ENCODE results near the gene PBRM1.
"Not testable (repeated sequence)": the region's sequence is repeated elsewhere in the genome, so short reads cannot be mapped to it uniquely, and the experiment has no call there.

The PBRM1 gene

GRCh38 chr3:52685709-52686691 is at the start of gene PBRM1, which contains the start of gene GNL3:
TSS of gene PBRM1 (minus strand) at chr3:52685913.
TSS of gene GNL3 (plus strand) at chr3:52686032. CDS start at chr3:52686093, 61 bp downstream.
- peak; percentile 95 for DNase-seq (ENCODE audit: low spot score)

GRCh38 chr3:52733256-52733891 is 47.7 kb upstream of the PBRM1 start:
- no peak for DNase-seq (ENCODE audit: low spot score)

- DNase-seq (ENCODE audit: low spot score), result no peak
Observed at GRCh38 chr3:52731590-52731989, 45.9 kb upstream of the PBRM1 start.

- no peak for DNase-seq (ENCODE audit: low spot score)
Observed at GRCh38 chr3:52730681-52731080, 45.0 kb upstream of the PBRM1 start.

GRCh38 chr3:52728753-52729152 is 43.0 kb upstream of the PBRM1 start:
- DNase-seq (ENCODE audit: low spot score), result not testable (repeated sequence)

- no peak for DNase-seq (ENCODE audit: low spot score)
Observed at GRCh38 chr3:52724511-52724910, 38.8 kb upstream of the PBRM1 start.

- DNase-seq (ENCODE audit: low spot score), result no peak
Observed at GRCh38 chr3:52723935-52724334, 38.2 kb upstream of the PBRM1 start.

- no peak for DNase-seq (ENCODE audit: low spot score)
Observed at GRCh38 chr3:52722491-52722890, 36.8 kb upstream of the PBRM1 start.

- no peak for DNase-seq (ENCODE audit: low spot score)
Observed at GRCh38 chr3:52721730-52722008, 36.0 kb upstream of the PBRM1 start.

- DNase-seq (ENCODE audit: low spot score), result no peak
Observed at GRCh38 chr3:52721002-52721729, 35.5 kb upstream of the PBRM1 start.

GRCh38 chr3:52719618-52720017 is 33.9 kb upstream of the PBRM1 start:
- no peak for DNase-seq (ENCODE audit: low spot score)

GRCh38 chr3:52715714-52716305 is 30.1 kb upstream of the PBRM1 start:
- DNase-seq (ENCODE audit: low spot score), result no peak

GRCh38 chr3:52714335-52715302 is 28.9 kb upstream of the PBRM1 start:
- no peak for DNase-seq (ENCODE audit: low spot score)

GRCh38 chr3:52712291-52713212 is 26.8 kb upstream of the PBRM1 start:
- DNase-seq (ENCODE audit: low spot score), result no peak

- no peak for DNase-seq (ENCODE audit: low spot score)
Observed at GRCh38 chr3:52710512-52710911, 24.8 kb upstream of the PBRM1 start.

GRCh38 chr3:52707585-52707984 is 21.9 kb upstream of the PBRM1 start:
- DNase-seq (ENCODE audit: low spot score), result no peak

GRCh38 chr3:52705688-52706686 is 20.3 kb upstream of the PBRM1 start, which contains the start of the genes GLT8D1 and SPCS1:
TSS of gene GLT8D1 (minus strand) at chr3:52705791. CDS start at chr3:52700460, 5,331 bp downstream.
TSS of gene SPCS1 (plus strand) at chr3:52706106. CDS start at chr3:52706247, 141 bp downstream.
- DNase-seq (ENCODE audit: low spot score), result peak; percentile 91

- no peak for DNase-seq (ENCODE audit: low spot score)
Observed at GRCh38 chr3:52705438-52705687, 19.6 kb upstream of the PBRM1 start.
